ENCODE measurements around the gene PNPLA4. TPM values are rescaled to one million over a fixed set of nuclear protein-coding genes. Genes with fewer than 3 reads are reported as not detected.

The PNPLA4 gene
- total RNA-seq, 1 experiment from 2014 or later: 15.5 TPM

DNA sequence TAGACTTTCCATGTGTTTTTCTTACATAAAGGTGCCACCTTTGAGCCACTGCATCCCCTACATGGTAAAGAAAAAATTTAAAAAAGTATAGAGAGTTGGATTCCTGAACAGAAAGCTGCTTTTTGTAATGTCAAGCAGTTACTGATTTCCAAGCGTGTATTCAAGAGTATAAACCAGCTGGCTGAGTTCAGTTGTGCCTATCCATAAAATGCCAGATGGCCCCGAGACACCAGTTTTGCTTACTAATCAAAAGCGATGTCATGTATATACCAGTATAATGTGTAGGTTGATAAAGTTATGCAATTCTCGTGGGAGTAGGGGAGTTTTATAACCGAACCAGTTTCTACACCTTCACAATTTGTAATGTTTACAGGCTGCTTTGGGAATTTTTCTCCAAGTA, 26.2 kb upstream of the PNPLA4 start:
- Histone ChIP-seq H4K20me1 (ENCODE audit: insufficient read depth) (no peaks in the 10 kb centered on the region), H3K36me3 (ENCODE audit: control insufficient read depth in 1 of 2, insufficient read depth in 2 of 2, low read length in 2 of 2) (no peaks in the 10 kb centered on the region), H3K9me2 (ENCODE audit: insufficient read depth) (no peaks in the 10 kb centered on the region), H3K27ac (ENCODE audit: low read depth, low read length) (no peak overlapping the region), H3K27me3 (ENCODE audit: insufficient read depth, low read length) (no peaks in the 10 kb centered on the region), H3K4me1 (ENCODE audit: control insufficient read depth in 1 of 2, insufficient read depth in 2 of 2, low read length in 2 of 2) (no peaks in the 10 kb centered on the region), H3K9ac (ENCODE audit: low read length) (no peak overlapping the region), H2AFZ (ENCODE audit: low read depth, low read length, poor library complexity, severe bottlenecking) (no peak overlapping the region), H3K4me2 (ENCODE audit: low read length) (no peak overlapping the region), H3K79me2 (ENCODE audit: insufficient read depth, low read length) (no peaks in the 10 kb centered on the region), H3K4me3 (replicated peaks in 1 of 2; ENCODE audit: low read depth in 1 of 2, low read length in 2 of 2) (no peak overlapping the region), H3K9me3 (ENCODE audit: control insufficient read depth in 1 of 2, insufficient read depth in 1 of 2, low read depth in 1 of 2, low read length in 2 of 2) (no peaks in the 10 kb centered on the region)
- POLR2A ChIA-PET: no interaction called here
- DNase-seq (ENCODE audit: low read depth, low spot score) (no peak), ATAC-seq (no peak)
- intact Hi-C loops (cut with micrococcal nuclease): no loop called here
- CTCF ChIA-PET: no interaction called here
- RAD21 ChIA-PET (ENCODE audit: low non-redundant PET in 1 of 2, low total read pairs in 2 of 2, uncharacterized antibody in 2 of 2, unreplicated experiment in 2 of 2): no interaction called here
- no TSS peak for BruUV-seq (replicated peaks)
- no peak for TF ChIP-seq YY1 (IDR thresholded peaks at IDR 0.05; ENCODE audit: extremely low read depth, insufficient replicate concordance, low read depth, low read length)
- TF ChIP-seq EGR1 (IDR thresholded peaks at IDR 0.05; ENCODE audit: low read depth): no peak
- TF ChIP-seq, protein P1, sequence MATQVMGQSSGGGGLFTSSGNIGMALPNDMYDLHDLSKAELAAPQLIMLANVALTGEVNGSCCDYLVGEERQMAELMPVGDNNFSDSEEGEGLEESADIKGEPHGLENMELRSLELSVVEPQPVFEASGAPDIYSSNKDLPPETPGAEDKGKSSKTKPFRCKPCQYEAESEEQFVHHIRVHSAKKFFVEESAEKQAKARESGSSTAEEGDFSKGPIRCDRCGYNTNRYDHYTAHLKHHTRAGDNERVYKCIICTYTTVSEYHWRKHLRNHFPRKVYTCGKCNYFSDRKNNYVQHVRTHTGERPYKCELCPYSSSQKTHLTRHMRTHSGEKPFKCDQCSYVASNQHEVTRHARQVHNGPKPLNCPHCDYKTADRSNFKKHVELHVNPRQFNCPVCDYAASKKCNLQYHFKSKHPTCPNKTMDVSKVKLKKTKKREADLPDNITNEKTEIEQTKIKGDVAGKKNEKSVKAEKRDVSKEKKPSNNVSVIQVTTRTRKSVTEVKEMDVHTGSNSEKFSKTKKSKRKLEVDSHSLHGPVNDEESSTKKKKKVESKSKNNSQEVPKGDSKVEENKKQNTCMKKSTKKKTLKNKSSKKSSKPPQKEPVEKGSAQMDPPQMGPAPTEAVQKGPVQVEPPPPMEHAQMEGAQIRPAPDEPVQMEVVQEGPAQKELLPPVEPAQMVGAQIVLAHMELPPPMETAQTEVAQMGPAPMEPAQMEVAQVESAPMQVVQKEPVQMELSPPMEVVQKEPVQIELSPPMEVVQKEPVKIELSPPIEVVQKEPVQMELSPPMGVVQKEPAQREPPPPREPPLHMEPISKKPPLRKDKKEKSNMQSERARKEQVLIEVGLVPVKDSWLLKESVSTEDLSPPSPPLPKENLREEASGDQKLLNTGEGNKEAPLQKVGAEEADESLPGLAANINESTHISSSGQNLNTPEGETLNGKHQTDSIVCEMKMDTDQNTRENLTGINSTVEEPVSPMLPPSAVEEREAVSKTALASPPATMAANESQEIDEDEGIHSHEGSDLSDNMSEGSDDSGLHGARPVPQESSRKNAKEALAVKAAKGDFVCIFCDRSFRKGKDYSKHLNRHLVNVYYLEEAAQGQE (IDR thresholded peaks at IDR 0.05; ENCODE audit: low read depth): no peak
- no peak for TF ChIP-seq RAD21 (IDR thresholded peaks at IDR 0.05; ENCODE audit: low read depth)

DNA sequence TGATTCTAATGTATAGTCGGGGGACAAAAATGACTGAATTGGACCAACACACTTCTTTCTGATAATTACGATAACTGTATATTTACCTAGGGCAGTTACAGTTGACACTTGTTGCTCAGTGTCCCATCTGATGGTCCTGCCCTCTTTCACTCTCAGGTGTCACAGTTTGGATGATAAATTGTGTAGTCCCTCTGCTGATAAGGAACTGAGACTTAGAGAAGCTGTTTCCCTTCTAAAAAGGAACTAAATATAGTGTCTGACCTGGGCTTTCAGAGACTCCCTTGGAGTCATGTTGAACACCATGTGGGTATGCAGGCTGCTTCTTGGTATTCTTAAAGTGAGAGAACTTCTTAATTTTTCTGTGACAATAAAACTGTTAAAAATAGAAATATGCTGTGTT, 23.7 kb upstream of the PNPLA4 start:
- H3K9ac ChIP-seq (ENCODE audit: low read length): no peak overlapping the region
- no peak overlapping the region for H3K4me2 ChIP-seq (ENCODE audit: low read length)
- ATAC-seq (no peak), DNase-seq (ENCODE audit: low read depth, low spot score) (no peak)
- H3K27ac ChIP-seq (ENCODE audit: low read depth, low read length): no peak overlapping the region
- intact Hi-C loops (cut with micrococcal nuclease): no loop called here
- ChIA-PET RAD21 (ENCODE audit: low non-redundant PET in 1 of 2, low total read pairs in 2 of 2, uncharacterized antibody in 2 of 2, unreplicated experiment in 2 of 2) (no interaction called here), CTCF (no interaction called here), POLR2A (no interaction called here)
- no peaks in the 10 kb centered on the region for H3K9me3 ChIP-seq (ENCODE audit: control insufficient read depth in 1 of 2, insufficient read depth in 1 of 2, low read depth in 1 of 2, low read length in 2 of 2)
- no peaks in the 10 kb centered on the region for H4K20me1 ChIP-seq (ENCODE audit: insufficient read depth)
- no peaks in the 10 kb centered on the region for H3K36me3 ChIP-seq (ENCODE audit: control insufficient read depth in 1 of 2, insufficient read depth in 2 of 2, low read length in 2 of 2)
- H3K79me2 ChIP-seq (ENCODE audit: insufficient read depth, low read length): no peaks in the 10 kb centered on the region
- no peaks in the 10 kb centered on the region for H3K9me2 ChIP-seq (ENCODE audit: insufficient read depth)
- BruUV-seq (replicated peaks): no TSS peak
- TF ChIP-seq MAX (IDR thresholded peaks at IDR 0.05) (no peak), YY1 (IDR thresholded peaks at IDR 0.05; ENCODE audit: extremely low read depth, insufficient replicate concordance, low read depth, low read length) (no peak), SP1 (IDR thresholded peaks at IDR 0.05; ENCODE audit: low read depth) (no peak), POLR2A (IDR thresholded peaks at IDR 0.05; ENCODE audit: borderline replicate concordance, extremely low read depth, insufficient read depth, insufficient read length) (no peak), JUND (IDR thresholded peaks at IDR 0.05) (no peak), EGR1 (IDR thresholded peaks at IDR 0.05; ENCODE audit: low read depth) (no peak), EZH2 (IDR thresholded peaks at IDR 0.05) (no peak), FOSL1 (IDR thresholded peaks at IDR 0.05; ENCODE audit: low read depth) (no peak), ZNF274 (IDR thresholded peaks at IDR 0.05; ENCODE audit: low read depth, low read length) (no peak), SIN3A (IDR thresholded peaks at IDR 0.05; ENCODE audit: low read depth) (no peak), SRF (IDR thresholded peaks at IDR 0.05; ENCODE audit: low read depth) (no peak), CEBPB (IDR thresholded peaks at IDR 0.05; ENCODE audit: low read depth) (no peak), CBX3 (IDR thresholded peaks at IDR 0.05; ENCODE audit: low read depth) (no peak)
- TF ChIP-seq, protein P2, sequence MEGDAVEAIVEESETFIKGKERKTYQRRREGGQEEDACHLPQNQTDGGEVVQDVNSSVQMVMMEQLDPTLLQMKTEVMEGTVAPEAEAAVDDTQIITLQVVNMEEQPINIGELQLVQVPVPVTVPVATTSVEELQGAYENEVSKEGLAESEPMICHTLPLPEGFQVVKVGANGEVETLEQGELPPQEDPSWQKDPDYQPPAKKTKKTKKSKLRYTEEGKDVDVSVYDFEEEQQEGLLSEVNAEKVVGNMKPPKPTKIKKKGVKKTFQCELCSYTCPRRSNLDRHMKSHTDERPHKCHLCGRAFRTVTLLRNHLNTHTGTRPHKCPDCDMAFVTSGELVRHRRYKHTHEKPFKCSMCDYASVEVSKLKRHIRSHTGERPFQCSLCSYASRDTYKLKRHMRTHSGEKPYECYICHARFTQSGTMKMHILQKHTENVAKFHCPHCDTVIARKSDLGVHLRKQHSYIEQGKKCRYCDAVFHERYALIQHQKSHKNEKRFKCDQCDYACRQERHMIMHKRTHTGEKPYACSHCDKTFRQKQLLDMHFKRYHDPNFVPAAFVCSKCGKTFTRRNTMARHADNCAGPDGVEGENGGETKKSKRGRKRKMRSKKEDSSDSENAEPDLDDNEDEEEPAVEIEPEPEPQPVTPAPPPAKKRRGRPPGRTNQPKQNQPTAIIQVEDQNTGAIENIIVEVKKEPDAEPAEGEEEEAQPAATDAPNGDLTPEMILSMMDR (IDR thresholded peaks at IDR 0.05 in 2 of 3, conservative IDR thresholded peaks at IDR 0.05 in 1 of 3; ENCODE audit: borderline replicate concordance in 1 of 3, insufficient read depth in 1 of 3, low read depth in 2 of 3, low read length in 2 of 3): no peak
- no peak overlapping the region for H3K4me3 ChIP-seq (replicated peaks in 1 of 2; ENCODE audit: low read depth in 1 of 2, low read length in 2 of 2)
- no peaks in the 10 kb centered on the region for H3K4me1 ChIP-seq (ENCODE audit: control insufficient read depth in 1 of 2, insufficient read depth in 2 of 2, low read length in 2 of 2)
- no peaks in the 10 kb centered on the region for H3K27me3 ChIP-seq (ENCODE audit: insufficient read depth, low read length)
- H2AFZ ChIP-seq (ENCODE audit: low read depth, low read length, poor library complexity, severe bottlenecking): no peak overlapping the region

Data from HCT116 (cell line).